Stimulated activated CD4-positive, alpha-beta T cell treated with anti-CD3 and anti-CD28 coated beads, TNF-alpha, amount 100 ng/mL, for 24 hours (primary cell): Measurements from ENCODE around the gene GRIPAP1.
"Not testable (repeated sequence)": the region's sequence is repeated elsewhere in the genome, so short reads cannot be mapped to it uniquely, and the experiment has no call there.

Experiments
- DNase-seq, 3 experiments: peaks; one replicate each; pipeline ENCODE4 v3.0.0-alpha.2; 2020; ENCODE audit warnings: low read depth in 3 of 3

The GRIPAP1 gene

GRCh38 chrX:48997865-48998264 is 4.2 kb downstream of the GRIPAP1 start:
- DNase-seq, result no peak

GRCh38 chrX:48997455-48997854 is 4.6 kb downstream of the GRIPAP1 start:
- DNase-seq, result no peak

- no peak for DNase-seq
These were observed 5.1 kb downstream of the GRIPAP1 start for GRCh38 chrX:48996969-48997368.

GRCh38 chrX:48992341-48992740 is 9.7 kb downstream of the GRIPAP1 start:
- no peak for DNase-seq

GRCh38 chrX:48989483-48989882 is 12.6 kb downstream of the GRIPAP1 start:
- DNase-seq, result no peak

- DNase-seq, result no peak
These were observed 18.2 kb downstream of the GRIPAP1 start for GRCh38 chrX:48983896-48984295.

- no peak for DNase-seq
These were observed 19.0 kb downstream of the GRIPAP1 start for GRCh38 chrX:48983081-48983480.

- DNase-seq, result no peak
These were observed 20.9 kb downstream of the GRIPAP1 start for GRCh38 chrX:48981178-48981577.

- not testable (repeated sequence) for DNase-seq
These were observed 21.7 kb downstream of the GRIPAP1 start for GRCh38 chrX:48980341-48980740.

GRCh38 chrX:48978226-48978625 is 23.8 kb downstream of the GRIPAP1 start:
- DNase-seq, result no peak

GRCh38 chrX:48976086-48976485 is 26.0 kb downstream of the GRIPAP1 start:
- no peak for DNase-seq

GRCh38 chrX:48975541-48975940 is 26.5 kb downstream of the GRIPAP1 start:
- no peak for DNase-seq

- DNase-seq, result no peak
These were observed 27.0 kb downstream of the GRIPAP1 start for GRCh38 chrX:48975041-48975440.

- no peak for DNase-seq
These were observed 27.5 kb downstream of the GRIPAP1 start for GRCh38 chrX:48974574-48974973.

GRCh38 chrX:48974033-48974432 is 28.0 kb downstream of the GRIPAP1 start:
- DNase-seq, result no peak

GRCh38 chrX:48972220-48973164 is 29.6 kb downstream of the GRIPAP1 start:
- DNase-seq, result peak in 1 of 3 experiments; percentile 12

- DNase-seq, result peak in 1 of 3 experiments; percentile 13
These were observed 30.5 kb downstream of the GRIPAP1 start, which contains the start of gene KCND1 for GRCh38 chrX:48971249-48972219. Gene KCND1, minus strand, starts transcription at chrX:48971844. Its CDS starts 1,573 bp downstream, at chrX:48970271.

GRCh38 chrX:48969471-48969870 is 32.6 kb downstream of the GRIPAP1 start:
- DNase-seq, result no peak

- no peak for DNase-seq
These were observed 33.7 kb downstream of the GRIPAP1 start for GRCh38 chrX:48968377-48968776.

GRCh38 chrX:48966796-48967579 is 35.1 kb downstream of the GRIPAP1 start:
- DNase-seq, result no peak

- DNase-seq, result no peak
These were observed 36.1 kb downstream of the GRIPAP1 start for GRCh38 chrX:48965959-48966358.
